GM21515 (cell line): Measurements from ENCODE around the gene SERPINB1.
A peak's percentile ranks its signal among the peaks of the same experiment; 100 is the strongest.
"Not testable (repeated sequence)": the region's sequence is repeated elsewhere in the genome, so short reads cannot be mapped to it uniquely, and the experiment has no call there.

Experiments used
- ATAC-seq: cut with Tn5 transposase; IDR thresholded peaks from one replicate; pipeline ENCODE4 v1.9.1; 2021; ENCODE audit not compliant: unreplicated experiment

SERPINB1 gene

DNA sequence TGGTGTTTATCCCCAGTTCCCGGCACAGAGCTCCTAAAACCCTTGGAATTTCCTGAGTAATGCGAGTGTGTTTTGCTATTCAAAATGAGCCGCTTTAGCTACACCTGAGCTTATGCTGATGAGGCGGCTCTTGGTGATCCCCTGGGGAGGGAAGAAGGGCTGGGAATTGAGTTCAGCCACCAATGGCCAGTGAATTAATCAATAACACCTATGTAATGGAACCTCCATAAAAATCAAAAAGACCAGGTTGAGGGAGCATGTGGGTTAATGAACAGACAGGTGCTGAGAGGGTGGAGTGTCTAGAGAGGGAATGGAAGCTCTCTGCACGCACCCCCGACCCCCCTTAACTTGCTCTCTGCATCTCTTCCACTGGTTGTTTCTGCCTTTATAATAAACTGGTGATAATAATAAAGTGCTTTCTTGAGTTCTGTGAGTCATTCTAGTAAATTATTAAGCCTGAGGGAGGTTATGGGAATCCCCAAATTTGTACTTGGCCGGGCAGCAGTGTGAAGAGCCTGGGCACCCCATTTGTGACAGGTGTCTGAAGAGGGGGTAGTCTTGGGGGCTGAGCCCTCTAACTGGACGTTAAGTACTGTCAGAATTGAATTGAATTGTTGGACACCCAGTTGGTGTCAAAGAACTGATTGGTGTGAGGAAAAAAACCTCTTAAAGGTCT, 24.6 kb upstream of the SERPINB1 start:
- peak; percentile 43 for ATAC-seq

DNA sequence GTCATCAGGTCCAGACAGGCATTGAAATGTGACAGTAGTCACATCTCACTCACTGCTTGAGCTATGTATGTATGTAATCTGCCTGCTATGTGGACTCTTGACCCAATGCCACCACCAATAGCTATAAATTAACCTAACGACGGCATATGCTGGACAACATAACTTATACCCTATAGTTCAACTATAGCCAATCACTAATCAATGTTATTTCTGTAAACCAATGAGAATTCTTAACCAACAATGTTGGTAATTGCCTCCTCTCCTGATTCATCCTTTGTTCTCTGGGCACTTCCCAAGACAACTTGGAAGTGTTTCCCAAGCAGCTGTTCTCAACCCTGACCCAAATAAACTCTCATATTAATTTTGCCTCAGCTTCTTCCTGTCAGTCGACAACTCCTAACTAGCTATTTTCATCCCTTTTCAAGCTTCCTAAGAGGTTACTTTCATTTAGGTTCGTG, 24.1 kb upstream of the SERPINB1 start:
- ATAC-seq: no peak

DNA sequence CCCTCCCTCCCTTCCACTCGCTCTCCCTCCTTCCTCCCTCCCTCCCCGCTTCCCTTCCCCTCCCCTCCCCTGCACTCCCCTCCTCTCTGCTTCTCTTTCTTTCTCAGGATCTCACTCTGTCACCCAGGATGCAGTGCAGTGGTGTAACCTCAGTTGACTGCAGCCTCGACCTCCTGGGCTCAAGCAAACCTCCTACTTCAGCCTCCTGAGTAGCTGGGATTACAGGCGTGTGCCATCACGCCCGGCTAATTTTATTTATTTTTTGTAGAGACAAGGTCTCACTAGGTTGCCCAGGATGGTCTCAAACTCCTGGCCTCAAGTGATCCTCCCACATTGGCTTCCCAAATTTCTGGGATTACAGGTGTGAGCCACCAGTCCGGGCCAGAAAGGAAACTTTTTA, 23.6 kb upstream of the SERPINB1 start:
- no peak for ATAC-seq

DNA sequence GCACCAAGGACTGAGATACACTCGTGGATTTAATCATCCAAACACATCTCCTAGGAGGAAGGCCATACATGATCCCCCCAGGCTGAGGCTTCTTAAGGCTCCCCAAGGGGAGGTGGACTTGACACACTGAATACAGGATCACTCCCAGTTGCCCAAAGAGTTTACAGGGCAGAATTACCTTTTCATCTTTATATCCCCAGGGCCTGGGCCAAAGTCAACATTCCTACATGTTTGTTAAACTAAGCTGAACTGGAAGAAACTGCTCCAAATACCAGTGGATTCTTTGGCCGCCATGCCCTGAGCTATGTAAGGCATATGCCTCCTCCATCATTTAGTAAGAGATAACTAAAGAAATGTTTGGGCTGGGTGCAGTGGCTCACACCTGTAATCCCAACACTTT, 22.2 kb upstream of the SERPINB1 start:
- ATAC-seq: no peak

DNA sequence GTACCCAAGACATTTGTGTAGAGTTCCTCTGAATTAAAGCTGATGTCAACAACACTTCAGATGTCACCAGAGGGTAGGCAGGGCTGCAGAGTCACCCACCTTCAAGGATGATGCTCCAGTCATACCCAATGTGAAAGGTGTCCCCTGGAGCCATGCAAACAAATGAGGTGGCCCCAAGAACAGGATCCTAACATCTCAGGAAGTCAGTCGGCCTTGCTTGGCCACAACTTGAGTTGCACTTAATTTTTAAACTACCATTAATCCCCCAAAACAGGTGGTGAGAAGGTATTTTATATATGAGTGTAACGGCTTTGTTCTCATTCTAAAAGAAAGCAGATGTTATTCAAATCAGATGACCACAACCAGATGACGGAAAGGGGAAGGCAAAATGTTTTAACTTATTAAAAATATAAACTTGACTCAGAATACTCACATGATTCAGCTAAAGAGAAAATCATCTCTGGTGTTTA, 21.1 kb upstream of the SERPINB1 start:
- peak; percentile 46 for ATAC-seq

GRCh38 chr6:2861822-2862164, 20.1 kb upstream of the SERPINB1 start:
- no peak for ATAC-seq

- ATAC-seq: no peak
These were observed 19.6 kb upstream of the SERPINB1 start for GRCh38 chr6:2861060-2861821.

- ATAC-seq: not testable (repeated sequence)
These were observed 19.0 kb upstream of the SERPINB1 start for GRCh38 chr6:2860706-2861059.

DNA sequence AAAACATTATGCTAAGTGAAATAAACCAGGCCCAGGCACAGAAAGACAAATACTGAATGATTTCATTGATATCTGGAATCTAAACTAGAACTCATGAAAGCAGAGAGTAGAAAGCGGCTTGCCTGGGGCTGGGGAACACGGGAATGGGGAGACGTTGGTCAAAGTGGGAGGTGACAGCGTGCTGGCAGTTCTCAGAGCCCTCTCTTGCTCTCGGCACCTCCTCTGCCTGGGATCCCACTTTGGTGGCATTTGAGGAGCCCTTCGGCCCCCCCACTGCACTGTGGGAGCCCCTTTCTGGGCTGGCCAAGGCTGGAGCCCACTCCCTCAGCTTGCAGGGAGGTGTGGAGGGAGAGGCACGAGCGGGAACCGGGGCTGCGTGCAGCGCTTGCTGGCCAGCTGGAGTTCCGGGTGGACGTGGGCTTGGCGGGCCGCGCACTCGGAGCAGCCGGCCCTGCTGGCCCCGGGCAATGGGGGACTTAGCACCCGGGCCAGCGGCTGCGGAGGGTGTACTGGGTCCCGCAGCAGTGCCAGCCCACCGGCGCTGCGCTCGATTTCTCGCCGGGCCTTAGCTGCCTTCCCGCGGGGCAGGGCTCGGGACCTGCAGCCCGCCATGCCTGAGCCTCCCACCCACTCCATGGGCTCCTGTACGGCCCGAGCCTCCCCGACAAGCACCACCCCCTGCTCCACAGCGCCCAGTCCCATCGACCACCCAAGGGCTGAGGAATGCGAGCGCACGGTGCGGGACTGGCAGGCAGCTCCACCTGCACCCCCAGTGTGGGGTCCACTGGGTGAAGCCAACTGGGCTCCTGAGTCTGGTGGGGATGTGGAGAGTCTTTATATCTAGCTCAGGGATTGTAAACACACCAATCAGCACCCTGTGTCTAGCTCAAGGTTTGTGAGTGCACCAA, 18.4 kb upstream of the SERPINB1 start:
- ATAC-seq: not testable (repeated sequence)

DNA sequence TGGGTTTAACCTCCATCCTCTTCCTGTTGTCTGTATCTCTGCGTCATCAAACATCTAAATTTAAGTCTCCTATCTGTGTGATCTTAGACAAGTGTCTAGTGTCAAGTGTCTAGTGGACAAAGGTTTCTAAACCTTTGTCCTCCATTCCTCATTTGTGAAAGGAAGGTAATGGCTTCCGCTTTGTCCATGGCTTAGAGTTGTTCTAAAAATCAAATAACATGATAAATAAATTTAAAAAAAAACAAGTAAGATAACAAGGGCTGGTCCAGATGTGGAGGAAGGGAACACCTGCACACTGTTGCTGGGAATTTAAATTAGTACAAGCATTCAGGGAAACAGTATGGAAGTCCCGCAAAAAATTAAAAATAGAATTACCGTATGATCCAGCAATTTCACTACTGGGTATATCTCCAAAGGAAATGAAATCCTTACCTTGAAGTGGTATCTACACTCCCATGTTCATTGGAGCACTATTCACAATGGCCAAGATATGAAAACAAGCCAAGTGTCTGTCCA, 17.6 kb upstream of the SERPINB1 start:
- no peak for ATAC-seq

GRCh38 chr6:2857580-2858337, 16.1 kb upstream of the SERPINB1 start:
- ATAC-seq: peak; percentile 41

GRCh38 chr6:2857185-2857579, 15.5 kb upstream of the SERPINB1 start:
- ATAC-seq: no peak

DNA sequence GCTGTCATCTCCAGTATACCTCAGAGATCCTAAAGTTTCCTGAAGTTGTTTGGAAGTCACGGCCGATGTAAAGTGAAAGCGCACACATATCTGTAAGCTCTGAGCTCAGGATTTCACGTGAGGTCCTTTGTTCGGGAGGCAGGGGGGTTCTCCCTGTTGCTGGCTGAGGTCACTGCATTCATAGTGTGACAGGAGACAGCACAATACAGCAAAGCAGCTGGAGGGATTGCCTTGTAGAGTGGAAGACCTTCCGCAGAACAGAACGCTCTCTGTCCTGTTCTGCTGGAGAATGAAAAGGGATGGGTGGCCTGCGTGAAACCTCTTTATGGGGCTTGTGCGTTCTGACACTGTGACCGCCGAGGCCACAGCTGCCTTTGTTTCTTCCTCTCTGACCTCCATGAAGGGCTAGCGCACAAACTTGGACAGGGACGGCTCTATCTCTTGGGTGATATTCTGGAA, 13.4 kb upstream of the SERPINB1 start:
- no peak for ATAC-seq

- ATAC-seq: no peak
These were observed 12.8 kb upstream of the SERPINB1 start for GRCh38 chr6:2854396-2854982.

- peak; percentile 30 for ATAC-seq
These were observed 12.2 kb upstream of the SERPINB1 start for GRCh38 chr6:2853769-2854395.

DNA sequence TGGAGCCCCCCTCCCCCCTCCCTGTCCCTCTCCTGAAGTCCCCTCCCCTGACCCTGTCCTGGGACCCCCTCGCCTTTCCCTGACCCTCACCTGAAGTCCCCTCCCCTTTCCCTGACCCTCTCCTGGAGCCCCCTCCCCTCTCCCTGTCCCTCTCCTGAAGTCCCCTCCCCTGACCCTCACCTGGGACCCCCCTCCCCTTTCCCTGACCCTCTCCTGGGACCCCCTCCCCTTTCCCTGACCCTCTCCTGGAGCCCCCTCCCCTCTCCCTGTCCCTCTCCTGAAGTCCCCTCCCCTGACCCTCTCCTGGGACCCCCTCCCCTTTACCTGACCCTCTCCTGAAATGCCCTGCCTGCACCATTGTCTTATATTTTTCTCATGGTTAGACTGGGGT, 11.7 kb upstream of the SERPINB1 start:
- ATAC-seq: not testable (repeated sequence)

- no peak for ATAC-seq
These were observed 11.3 kb upstream of the SERPINB1 start for GRCh38 chr6:2852921-2853322.

GRCh38 chr6:2852514-2852855, 10.8 kb upstream of the SERPINB1 start:
- ATAC-seq: no peak

GRCh38 chr6:2851727-2852513, 10.3 kb upstream of the SERPINB1 start:
- ATAC-seq: no peak
